Neuronal stem cell (in vitro differentiated cells): ENCODE results near the gene SCN5A.

Experiments
- DNase-seq: peaks from one replicate; pipeline ENCODE4 v3.0.0-alpha.2; 2013; ENCODE audit warnings: low spot score
- H2AFZ ChIP-seq: one replicate; pipeline ENCODE4 v1.6.1; 2013; ENCODE audit warnings: mild to moderate bottlenecking, low read length, inconsistent platforms
- H2AK5ac ChIP-seq: 2 replicates; pipeline ENCODE4 v1.6.1; 2013; ENCODE audit warnings: low read depth, mild to moderate bottlenecking, inconsistent platforms, low read length, moderate library complexity, mixed read lengths
- H2BK120ac ChIP-seq: 2 replicates; pipeline ENCODE4 v1.6.1; 2013; ENCODE audit warnings: low read depth, mild to moderate bottlenecking, inconsistent platforms, low read length, moderate library complexity, mixed read lengths
- H2BK12ac ChIP-seq: one replicate; pipeline ENCODE4 v1.6.1; 2013; ENCODE audit warnings: low read length, inconsistent platforms
- H2BK15ac ChIP-seq: 2 replicates; pipeline ENCODE4 v1.6.1; 2013; ENCODE audit warnings: mild to moderate bottlenecking, low read length, inconsistent platforms, mixed read lengths
- H2BK5ac ChIP-seq: one replicate; pipeline ENCODE4 v1.6.1; 2013; ENCODE audit warnings: inconsistent platforms, mild to moderate bottlenecking, low read length, moderate library complexity
- H3K14ac ChIP-seq: one replicate; pipeline ENCODE4 v1.6.1; 2013; ENCODE audit warnings: low read length, inconsistent platforms
- H3K18ac ChIP-seq: 2 replicates; pipeline ENCODE4 v1.6.1; 2013; ENCODE audit warnings: low read length, inconsistent platforms
- H3K23ac ChIP-seq: 2 replicates; pipeline ENCODE4 v1.6.1; 2013; ENCODE audit warnings: low read depth, mild to moderate bottlenecking, mixed read lengths, low read length, inconsistent platforms; ENCODE audit not compliant: poor library complexity
- H3K27ac ChIP-seq: replicated peaks from 3 replicates; pipeline ENCODE4 v1.5.1; 2013; ENCODE audit warnings: low read length, inconsistent platforms
- H3K27me3 ChIP-seq, 3 experiments: 2 replicates each; pipeline ENCODE4 v1.6.1; 2013; ENCODE audit warnings: low read length in 3 of 3, mild to moderate bottlenecking in 2 of 3, inconsistent platforms in 1 of 3, low read depth in 1 of 3, mixed read lengths in 1 of 3, moderate library complexity in 1 of 3; ENCODE audit not compliant: control insufficient read depth in 3 of 3, insufficient read depth in 3 of 3
- H3K36me3 ChIP-seq, 2 donors: replicated peaks in 1 of 2; 2 replicates each; pipeline ENCODE4 v1.6.1; 2013; ENCODE audit warnings: low read length in 2 of 2; ENCODE audit not compliant: control insufficient read depth in 2 of 2, insufficient read depth in 2 of 2
- H3K4ac ChIP-seq: 2 replicates; pipeline ENCODE4 v1.6.1; 2013; ENCODE audit warnings: inconsistent platforms, mild to moderate bottlenecking, low read length, moderate library complexity
- H3K4me1 ChIP-seq, 2 donors: 1 replicate in 1 of 2; 2 replicates in 1 of 2; pipeline ENCODE4 v1.6.1; 2013; ENCODE audit warnings: low read length in 2 of 2, low read depth in 1 of 2; ENCODE audit not compliant: control insufficient read depth in 2 of 2, insufficient read depth in 1 of 2
- H3K4me2 ChIP-seq: one replicate; pipeline ENCODE4 v1.6.1; 2013; ENCODE audit warnings: mild to moderate bottlenecking, low read length, inconsistent platforms; ENCODE audit not compliant: insufficient read depth, poor library complexity, severe bottlenecking
- H3K4me3 ChIP-seq, 2 donors: 2 replicates each; pipeline ENCODE4 v1.5.1; 2013; ENCODE audit warnings: low read length in 2 of 2, mild to moderate bottlenecking in 2 of 2, inconsistent platforms in 1 of 2, moderate library complexity in 1 of 2
- H3K79me1 ChIP-seq: one replicate; pipeline ENCODE4 v1.6.1; 2013; ENCODE audit warnings: low read depth, mild to moderate bottlenecking, inconsistent platforms, low read length, moderate library complexity
- H3K9ac ChIP-seq: one replicate; pipeline ENCODE4 v1.6.1; 2013; ENCODE audit warnings: mild to moderate bottlenecking, low read depth, low read length, inconsistent platforms; ENCODE audit not compliant: poor library complexity
- H3K9me3 ChIP-seq, 2 donors: replicated peaks in 1 of 2; 2 replicates each; pipeline versions ENCODE3 to v1.6.1; 2013; ENCODE audit warnings: low read length in 2 of 2, mild to moderate bottlenecking in 2 of 2, inconsistent platforms in 1 of 2, low read depth in 1 of 2, mixed read lengths in 1 of 2, moderate library complexity in 1 of 2; ENCODE audit not compliant: control insufficient read depth in 2 of 2, insufficient read depth in 1 of 2
- H4K8ac ChIP-seq: one replicate; pipeline ENCODE4 v1.6.1; 2013; ENCODE audit warnings: low read depth, mild to moderate bottlenecking, inconsistent platforms, low read length, moderate library complexity
- H4K91ac ChIP-seq: one replicate; pipeline ENCODE4 v1.6.1; 2013; ENCODE audit warnings: low read length, low read depth, mild to moderate bottlenecking, inconsistent platforms; ENCODE audit not compliant: poor library complexity
- WGBS, 2 donors: extraction: QIAGEN DNeasy Blood & Tissue Kit; methylation state at CpG; one replicate each; pipeline ENCODE4 v1.1.7; 2013; ENCODE audit warnings: missing lambda C conversion rate in 2 of 2, mixed read lengths in 1 of 2; ENCODE audit not compliant: insufficient read length in 2 of 2, insufficient replicate concordance in 1 of 2; ENCODE audit errors: extremely low coverage in 2 of 2; 5-methylcytosine and 5-hydroxymethylcytosine counted together

Gene SCN5A

GRCh38 chr3:38549082-38549481, 100.4 kb downstream of the SCN5A start:
- Histone ChIP-seq H3K23ac (no peak overlapping the region), H3K9me3 (peaks cover 0 to 2% of the 10 kb centered on the region in 2 donors), H3K4me1 (peaks cover 0 to 2% of the 10 kb centered on the region in 2 donors), H3K4me2 (no peak overlapping the region), H3K18ac (no peak overlapping the region), H3K4ac (no peak overlapping the region), H3K27ac (no peak overlapping the region), H3K79me1 (no peaks in the 10 kb centered on the region), H3K27me3 (peaks cover 0 to 3% (median 0%) of the 10 kb centered on the region in 3 experiments), H2AFZ (no peak overlapping the region), H2BK12ac (no peak overlapping the region), H3K9ac (no peak overlapping the region), H2AK5ac (no peak overlapping the region), H3K4me3 (no peak overlapping the region), H3K14ac (no peak overlapping the region), H2BK5ac (no peak overlapping the region), H2BK15ac (no peak overlapping the region), H4K91ac (no peak overlapping the region), H3K36me3 (peaks cover 0 to 2% of the 10 kb centered on the region in 2 donors), H4K8ac (no peak overlapping the region), H2BK120ac (no peak overlapping the region)
- WGBS, 2 donors = no CpG with 5 or more reads among the region's 9 CpGs
- no peak for DNase-seq

DNA sequence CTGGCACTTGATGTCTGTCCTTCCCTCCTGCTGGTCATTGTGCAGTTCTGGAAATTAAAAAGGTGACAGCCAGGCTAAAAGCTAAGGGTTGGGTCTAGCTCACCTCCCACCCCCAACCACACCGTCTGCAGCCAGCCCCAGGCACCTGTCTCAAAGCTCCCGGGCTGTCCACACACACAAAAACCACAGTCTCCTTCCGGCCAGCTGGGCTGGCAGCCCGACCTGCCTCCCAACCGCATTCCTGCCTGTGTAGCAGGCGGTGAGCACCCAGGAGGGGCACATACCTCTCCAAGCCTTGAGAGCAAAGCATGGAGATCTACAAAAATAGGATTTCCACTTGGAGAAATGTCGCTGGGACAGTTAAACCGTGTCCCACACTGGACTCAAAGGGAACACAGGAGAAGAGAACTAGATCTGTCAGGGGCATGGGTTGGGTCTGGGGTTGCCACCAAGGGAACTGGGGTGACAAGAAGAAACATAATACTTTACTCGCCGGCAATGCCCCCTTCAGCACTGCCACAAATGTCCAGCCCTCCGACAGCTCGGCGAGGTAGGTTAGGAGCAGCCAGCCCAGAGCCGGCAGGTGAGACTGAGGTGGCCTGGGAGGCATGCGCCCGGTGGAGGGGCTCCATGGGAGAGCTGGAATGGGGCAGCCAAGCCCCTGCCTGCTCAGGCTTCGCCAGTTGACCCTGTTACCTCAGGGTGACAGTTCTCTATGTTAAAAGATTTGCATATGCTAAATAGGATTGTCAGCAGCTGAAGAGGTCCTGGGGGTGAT, 101.1 kb downstream of the SCN5A start:
- Histone ChIP-seq H3K4ac (no peak overlapping the region), H3K27me3 (peaks cover 0 to 3% (median 0%) of the 10 kb centered on the region in 3 experiments), H3K4me2 (no peak overlapping the region), H3K4me3 (no peak overlapping the region), H2AFZ (no peak overlapping the region), H2BK12ac (no peak overlapping the region), H3K79me1 (no peaks in the 10 kb centered on the region), H3K18ac (peak overlapping the region; percentile 15), H3K9ac (no peak overlapping the region), H3K9me3 (no peaks in the 10 kb centered on the region), H3K14ac (no peak overlapping the region), H3K23ac (no peak overlapping the region), H3K4me1 (peaks cover 0 to 4% of the 10 kb centered on the region in 2 donors), H2BK5ac (no peak overlapping the region), H2AK5ac (no peak overlapping the region), H3K27ac (no peak overlapping the region), H2BK15ac (no peak overlapping the region), H4K91ac (no peak overlapping the region), H2BK120ac (no peak overlapping the region), H3K36me3 (peaks cover 0 to 2% of the 10 kb centered on the region in 2 donors), H4K8ac (no peak overlapping the region)
- DNase-seq = no peak
- no CpG with 5 or more reads among the region's 17 CpGs for WGBS, 2 donors

GRCh38 chr3:38545983-38546382, 103.5 kb downstream of the SCN5A start:
- H3K27ac ChIP-seq = no peak overlapping the region
- DNase-seq = no peak
- peak overlapping the region; percentile 34 for H3K23ac ChIP-seq
- no peak overlapping the region for H2AK5ac ChIP-seq
- H3K4ac ChIP-seq = no peak overlapping the region
- H3K79me1 ChIP-seq = no peaks in the 10 kb centered on the region
- H4K8ac ChIP-seq = no peak overlapping the region
- H3K4me1 ChIP-seq = peaks cover 0 to 5% of the 10 kb centered on the region in 2 donors
- no peak overlapping the region for H3K4me3 ChIP-seq
- H2BK120ac ChIP-seq = no peak overlapping the region
- H2BK15ac ChIP-seq = no peak overlapping the region
- H3K18ac ChIP-seq = peak overlapping the region; percentile 72
- H3K9ac ChIP-seq = no peak overlapping the region
- H3K36me3 ChIP-seq = no peaks in the 10 kb centered on the region
- H2BK12ac ChIP-seq = no peak overlapping the region
- no peak overlapping the region for H2BK5ac ChIP-seq
- H2AFZ ChIP-seq = no peak overlapping the region
- no peak overlapping the region for H3K14ac ChIP-seq
- H3K4me2 ChIP-seq = no peak overlapping the region
- no peak overlapping the region for H4K91ac ChIP-seq
- peaks cover 0 to 3% (median 0%) of the 10 kb centered on the region in 3 experiments for H3K27me3 ChIP-seq
- H3K9me3 ChIP-seq = no peaks in the 10 kb centered on the region
- no CpG with 5 or more reads among the region's 4 CpGs for WGBS, 2 donors

GRCh38 chr3:38545550-38545949, 103.9 kb downstream of the SCN5A start:
- H2AK5ac ChIP-seq = no peak overlapping the region
- no peak overlapping the region for H3K9ac ChIP-seq
- no peak overlapping the region for H3K4me3 ChIP-seq
- no peak overlapping the region for H4K91ac ChIP-seq
- no peak overlapping the region for H3K4me2 ChIP-seq
- peaks cover 0 to 3% (median 0%) of the 10 kb centered on the region in 3 experiments for H3K27me3 ChIP-seq
- H2BK12ac ChIP-seq = no peak overlapping the region
- H4K8ac ChIP-seq = no peak overlapping the region
- no CpG with 5 or more reads among the region's 1 CpG for WGBS, 2 donors
- no peak overlapping the region for H2BK120ac ChIP-seq
- no peak overlapping the region for H3K4ac ChIP-seq
- H3K14ac ChIP-seq = no peak overlapping the region
- no peak for DNase-seq
- no peak overlapping the region for H3K27ac ChIP-seq
- no peaks in the 10 kb centered on the region for H3K36me3 ChIP-seq
- peaks cover 0 to 5% of the 10 kb centered on the region in 2 donors for H3K4me1 ChIP-seq
- no peak overlapping the region for H2AFZ ChIP-seq
- H2BK15ac ChIP-seq = no peak overlapping the region
- no peaks in the 10 kb centered on the region for H3K79me1 ChIP-seq
- no peak overlapping the region for H3K23ac ChIP-seq
- no peak overlapping the region for H3K18ac ChIP-seq
- H3K9me3 ChIP-seq = no peaks in the 10 kb centered on the region
- no peak overlapping the region for H2BK5ac ChIP-seq
